G401 (cell line): ENCODE results near the gene GRAMD1B. TPM values are rescaled to one million over a fixed set of nuclear protein-coding genes. Genes with fewer than 3 reads are reported as not detected.
"Not testable (repeated sequence)": the region's sequence is repeated elsewhere in the genome, so short reads cannot be mapped to it uniquely, and the experiment has no call there.

ENCODE experiments used
- DNase-seq: peaks from one replicate; pipeline ENCODE4 v3.0.0-alpha.2; 2015; ENCODE audit warnings: low spot score
- in situ Hi-C: cut with HindIII; loops from 2 replicates; pipeline ENCODE4 v1.10.0; 2016; ENCODE audit warnings: low sequenced_read_pairs, mixed read lengths
- total RNA-seq: library from RNA; depleted of rRNA; stranded (reverse); fragments of >200 nt; shearing (Covaris generic); gene quantifications from 2 replicates; pipeline ENCODE4 v1.2.3, GENCODE V29; 2014

GRAMD1B gene
- total RNA-seq, 1 experiment from 2014 or later = 31.0 TPM

DNA sequence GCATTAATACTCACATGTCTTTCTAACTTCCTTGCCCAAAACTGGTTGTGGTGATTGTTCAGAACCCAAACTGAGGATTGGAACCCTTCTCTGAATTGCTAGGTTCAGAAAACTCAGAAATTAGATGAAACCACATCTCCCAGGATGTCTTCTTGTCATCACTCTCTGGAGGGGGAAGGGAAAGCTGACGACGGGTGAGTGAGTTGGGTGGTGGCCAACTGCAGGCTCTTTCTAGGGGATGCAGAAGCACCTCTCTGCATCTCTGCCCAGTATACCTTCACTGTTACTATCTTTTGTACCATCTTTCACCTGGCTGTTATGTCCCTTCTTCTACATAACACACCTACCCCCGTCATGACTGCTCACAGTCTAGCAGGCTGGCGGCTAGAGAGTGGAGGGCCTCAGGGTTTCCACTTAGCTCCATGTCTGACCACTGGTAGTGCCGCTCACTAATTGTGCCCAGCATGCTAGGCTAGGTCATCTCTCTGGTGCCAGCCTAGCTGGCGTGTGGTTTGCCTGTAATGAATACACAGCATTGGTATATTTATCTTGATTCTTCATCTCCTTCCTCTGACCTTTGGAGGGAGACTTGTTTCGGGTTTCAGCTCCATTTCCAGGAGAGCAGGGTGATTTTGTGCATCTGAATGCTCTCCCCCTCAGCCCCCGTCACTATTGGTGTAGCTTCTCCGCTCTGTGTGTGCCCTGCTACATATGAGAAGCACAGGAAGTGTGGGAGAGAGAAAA, 7.3 kb downstream of the GRAMD1B start:
- DNase-seq = no peak
- in situ Hi-C loops = no loop called here

DNA sequence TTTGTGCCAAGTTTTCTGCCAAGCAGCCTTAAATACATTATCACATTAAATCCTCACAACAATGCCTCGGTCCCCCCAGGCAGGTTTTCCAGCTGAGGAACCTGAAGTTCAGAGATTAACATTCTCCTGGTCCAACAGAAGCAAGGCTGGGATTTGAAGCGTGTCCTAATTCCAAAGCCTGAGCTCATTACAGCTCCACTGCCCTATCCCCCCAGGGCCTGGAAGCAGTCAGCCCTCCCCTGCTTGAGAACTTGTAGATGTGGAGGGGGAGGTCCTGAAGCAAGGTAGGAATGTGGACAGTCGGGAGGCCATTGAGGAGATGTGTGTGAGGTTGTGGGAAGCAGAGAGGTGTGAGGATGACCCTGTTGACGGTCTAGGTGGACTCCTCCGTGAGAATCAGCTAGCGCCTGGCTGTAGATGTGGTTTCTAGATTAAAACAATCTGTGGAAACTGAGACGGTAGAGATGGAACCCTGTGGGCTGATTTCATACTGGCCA, 8.1 kb downstream of the GRAMD1B start:
- in situ Hi-C loops = no loop called here
- no peak for DNase-seq

DNA sequence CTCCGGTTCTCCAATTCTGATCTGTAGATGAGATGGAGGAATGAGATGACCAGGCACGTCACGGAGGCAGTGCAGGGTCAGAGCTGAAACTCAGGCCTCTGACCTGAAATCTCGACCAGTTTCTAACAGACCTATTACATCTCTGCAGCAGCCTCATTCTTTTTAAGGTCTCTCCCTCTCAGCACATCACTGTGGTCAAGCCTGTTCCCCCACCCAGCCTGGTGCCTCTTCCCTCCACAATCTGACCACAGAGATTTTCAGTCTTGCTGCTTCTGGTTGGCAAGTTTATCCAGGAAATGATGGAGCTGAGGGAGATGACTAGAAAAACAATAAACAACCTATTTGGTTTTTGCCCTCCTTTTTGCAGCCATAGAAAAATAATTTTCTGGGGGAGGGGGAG, 9.5 kb downstream of the GRAMD1B start:
- in situ Hi-C loops = no loop called here
- no peak for DNase-seq

DNA sequence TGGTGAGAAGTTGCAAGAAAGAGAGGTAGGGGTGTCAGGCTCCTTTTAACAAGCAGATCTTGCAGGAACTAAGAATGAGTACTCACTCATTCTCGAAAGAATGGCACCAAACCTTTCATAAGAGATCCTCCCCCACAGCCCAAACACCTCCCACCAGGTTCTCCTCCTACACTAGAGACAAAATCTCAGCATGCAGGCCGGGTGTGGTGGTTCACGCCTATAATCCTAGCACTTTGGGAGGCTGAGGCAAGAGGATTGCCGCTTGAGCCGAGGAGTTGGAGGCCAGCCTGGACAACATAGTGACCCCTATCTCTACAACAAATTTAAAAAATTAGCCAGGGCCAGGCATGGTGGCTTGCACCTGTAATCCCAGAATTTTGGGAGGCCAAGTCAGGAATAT, 11.1 kb downstream of the GRAMD1B start:
- DNase-seq = no peak
- in situ Hi-C loops = no loop called here

DNA sequence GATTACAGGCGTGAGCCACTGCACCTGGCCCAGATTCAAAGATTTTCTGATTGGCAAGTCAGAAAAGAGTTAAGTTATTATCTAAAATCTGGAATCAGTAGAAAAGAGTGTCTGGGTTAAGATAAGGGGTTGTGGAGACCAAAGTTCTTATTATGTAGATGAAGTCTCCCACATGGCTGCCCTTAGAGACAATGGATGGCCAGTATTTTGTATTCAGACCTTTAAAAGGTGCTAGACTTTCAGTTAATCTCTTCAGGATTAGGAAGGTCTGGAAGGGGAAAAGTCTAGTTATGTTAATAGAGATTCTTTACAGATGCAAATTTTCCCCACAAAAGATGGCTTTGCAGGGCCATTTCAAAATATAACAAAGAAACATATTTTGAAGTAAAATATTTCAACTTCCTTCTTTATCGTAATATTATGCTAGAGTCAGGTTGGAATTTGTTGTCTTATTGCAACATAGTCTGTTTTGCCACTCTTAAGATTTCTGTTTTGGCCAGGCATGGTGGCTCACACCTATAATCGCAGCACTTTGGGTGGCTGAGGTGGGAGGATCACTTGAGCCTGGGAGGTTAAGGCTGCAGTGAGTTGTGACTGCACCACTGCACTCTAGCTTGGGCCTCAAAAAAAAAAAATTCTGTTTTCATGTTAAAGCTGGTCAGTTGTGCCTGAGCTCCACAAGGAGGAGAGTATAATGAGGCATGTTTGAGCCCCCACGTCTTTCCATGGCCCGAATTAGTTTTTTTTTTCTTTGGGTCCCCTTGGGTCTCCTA, 14.0 kb downstream of the GRAMD1B start:
- in situ Hi-C loops = no loop called here
- no peak for DNase-seq

DNA sequence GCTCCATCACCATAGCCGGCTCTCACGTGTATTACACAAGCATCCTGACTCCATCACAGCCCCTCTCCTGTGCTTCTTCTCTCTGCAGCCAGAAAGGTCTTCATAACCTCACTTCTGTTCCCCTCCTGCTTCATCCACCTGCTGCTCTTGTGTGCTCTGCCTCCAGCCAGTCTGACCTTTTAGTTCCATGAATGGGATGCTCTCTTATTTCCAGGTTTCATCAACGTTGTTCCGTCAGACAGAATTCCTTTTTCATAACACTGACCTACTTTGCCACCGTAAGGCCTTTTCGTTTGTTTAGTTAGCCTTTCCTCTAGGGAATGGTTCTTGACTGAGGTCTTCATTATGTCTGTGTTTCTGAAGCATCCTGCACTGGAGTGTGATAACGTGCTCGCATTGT, 18.8 kb downstream of the GRAMD1B start:
- in situ Hi-C loops = no loop called here
- DNase-seq = peak; percentile 70

DNA sequence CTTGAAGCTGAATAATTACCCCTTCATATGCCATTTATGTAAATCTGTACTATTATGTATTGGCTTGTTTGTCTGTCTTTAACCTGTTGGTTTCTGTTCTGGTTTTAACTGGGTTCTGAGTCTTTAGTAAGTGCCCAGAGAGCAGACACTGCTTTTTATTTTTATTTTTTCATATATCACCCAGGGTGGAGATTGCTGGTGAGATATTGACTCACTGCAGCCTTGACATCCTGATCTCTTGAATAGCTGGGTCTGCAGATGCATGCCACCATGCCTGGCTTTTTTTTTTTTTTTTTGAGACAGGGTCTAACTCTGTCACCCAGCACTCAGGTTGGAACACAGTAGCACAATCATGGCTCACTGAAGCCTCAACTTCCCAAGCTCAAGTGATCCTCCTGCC, 19.4 kb downstream of the GRAMD1B start:
- DNase-seq = no peak
- in situ Hi-C loops = no loop called here

DNA sequence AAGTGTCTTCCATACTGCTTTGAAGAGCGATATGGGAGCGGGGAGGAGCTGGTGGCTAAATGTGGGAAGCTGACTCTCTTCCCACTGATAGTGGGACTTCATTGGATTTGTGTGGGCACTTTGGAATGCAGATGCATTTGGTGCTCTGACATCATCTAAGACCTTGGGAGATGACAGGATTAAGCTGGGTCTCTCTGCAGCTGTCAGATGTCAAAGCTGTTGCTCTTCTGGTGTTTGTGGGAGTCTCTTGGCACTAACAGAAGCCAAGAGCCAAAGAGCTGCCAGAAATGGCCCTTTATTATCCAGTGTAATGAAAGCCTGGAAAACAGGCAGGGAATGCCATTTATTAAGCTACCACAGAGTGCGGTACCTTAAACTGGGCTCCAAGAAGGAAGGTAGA, 20.6 kb downstream of the GRAMD1B start:
- peak; percentile 62 for DNase-seq
- in situ Hi-C loops = no loop called here

DNA sequence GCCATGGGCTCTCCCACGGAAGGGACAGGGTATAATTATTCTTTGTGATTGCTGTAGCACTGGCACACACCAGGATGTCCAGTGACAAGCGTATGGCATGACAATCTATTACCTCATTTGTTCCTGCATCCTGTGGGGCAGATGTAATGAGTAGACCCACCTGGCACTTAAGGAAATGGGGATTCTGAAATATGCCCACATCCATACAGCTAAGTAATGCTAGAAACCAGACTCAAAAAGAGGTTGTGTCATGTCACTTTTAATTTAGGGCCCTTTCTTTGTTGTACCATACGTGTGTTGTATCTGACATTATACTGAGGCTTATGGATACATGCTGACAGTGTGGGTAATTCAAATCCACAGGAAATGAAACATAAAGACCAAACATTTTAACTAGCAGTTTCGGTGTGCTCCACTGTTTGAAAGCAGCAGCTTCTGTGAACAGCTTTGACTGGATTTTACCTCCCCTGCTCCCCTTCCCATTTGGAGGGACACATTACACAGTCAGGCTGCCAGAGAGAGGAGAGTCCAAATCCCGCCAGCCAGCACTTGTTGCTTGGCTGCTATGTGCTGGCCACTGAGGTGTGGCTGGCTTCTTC, 21.2 kb downstream of the GRAMD1B start:
- in situ Hi-C loops = no loop called here
- peak; percentile 66 for DNase-seq

DNA sequence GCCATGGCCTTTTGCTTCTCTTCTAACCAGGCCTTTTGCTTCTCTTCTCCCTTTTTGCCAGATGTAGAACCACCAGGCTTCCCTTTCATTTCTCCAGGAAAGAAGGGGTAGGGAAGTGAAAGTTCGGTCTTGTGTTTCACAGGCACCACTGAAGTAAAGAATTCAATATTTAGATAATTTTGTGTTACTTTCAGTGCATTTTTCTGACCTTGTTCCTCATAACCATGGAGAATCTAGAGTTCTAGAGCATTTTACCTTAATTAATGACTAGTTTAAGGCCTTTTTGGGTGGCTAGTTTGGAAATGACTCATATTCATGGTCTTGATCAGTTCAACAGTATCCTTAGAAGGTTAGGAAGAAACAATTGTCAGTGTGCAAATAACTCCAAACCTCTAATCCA, 22.7 kb downstream of the GRAMD1B start:
- DNase-seq = no peak
- in situ Hi-C loops = no loop called here

DNA sequence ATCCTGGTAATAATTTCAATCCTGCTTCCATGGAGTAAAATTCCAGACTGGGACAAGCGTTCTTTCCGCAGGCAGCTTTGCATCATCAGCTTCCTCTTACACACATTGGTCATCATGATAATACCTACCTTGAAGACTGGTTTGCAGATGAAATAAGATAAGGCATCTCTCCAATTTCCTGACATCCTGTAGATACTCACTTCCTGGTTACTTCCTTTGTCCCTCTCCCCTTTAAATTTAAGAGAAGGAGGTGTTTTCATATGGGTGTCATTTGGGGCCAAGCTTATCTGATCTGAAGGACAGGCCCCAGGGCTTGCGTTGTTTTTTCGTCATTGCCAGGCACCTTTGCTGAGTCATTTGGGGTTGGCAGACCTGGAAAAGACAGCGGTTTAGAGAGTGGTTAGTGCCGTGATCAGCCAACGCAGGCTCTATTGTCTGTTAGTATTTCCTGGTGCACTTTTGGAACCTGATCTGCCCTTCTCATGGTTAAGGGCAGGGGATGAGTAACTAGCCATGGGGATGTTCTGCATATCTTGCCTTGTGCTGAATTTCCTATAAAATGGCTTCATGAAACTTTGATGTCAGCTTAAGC, 24.1 kb downstream of the GRAMD1B start:
- in situ Hi-C loops = no loop called here
- DNase-seq = no peak

DNA sequence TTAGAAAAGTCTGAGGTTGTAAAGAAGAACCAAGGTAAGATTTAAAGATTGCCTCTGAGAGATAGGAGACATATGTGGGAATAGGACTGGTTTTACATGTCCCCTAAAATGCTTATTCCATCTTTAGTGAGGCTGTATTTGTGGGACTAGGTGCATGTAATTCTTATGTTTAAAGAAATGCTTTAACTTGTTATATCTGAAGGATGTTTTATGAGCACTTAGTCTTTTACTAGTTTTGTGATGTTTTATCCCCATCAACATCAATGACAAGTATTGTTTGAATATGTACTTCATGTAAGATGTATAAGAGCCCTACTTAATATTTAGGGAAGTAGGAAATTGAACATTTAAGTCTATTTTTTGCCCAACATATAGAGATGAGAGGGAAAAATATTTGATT, 24.7 kb downstream of the GRAMD1B start:
- in situ Hi-C loops = no loop called here
- no peak for DNase-seq

DNA sequence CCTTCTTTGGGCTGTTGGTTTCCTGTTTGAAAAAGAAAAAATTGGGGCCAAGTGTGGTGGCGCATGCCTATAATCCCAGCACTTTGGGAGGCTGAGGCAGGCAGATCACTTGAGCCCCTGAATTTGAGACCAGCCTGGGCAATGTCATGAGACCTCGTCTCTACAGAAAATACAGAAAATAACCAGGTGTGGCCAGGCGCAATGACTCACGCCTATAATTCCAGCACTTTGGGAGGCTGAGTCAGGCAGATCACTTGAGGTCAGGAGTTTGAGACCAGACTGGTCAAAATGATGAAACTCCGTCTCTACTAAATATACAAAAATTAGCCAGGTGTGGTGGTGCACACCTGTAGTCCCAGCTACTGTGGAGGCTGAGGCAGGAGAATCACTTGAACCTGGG, 26.4 kb downstream of the GRAMD1B start:
- DNase-seq, in situ Hi-C loops: not testable (repeated sequence)

DNA sequence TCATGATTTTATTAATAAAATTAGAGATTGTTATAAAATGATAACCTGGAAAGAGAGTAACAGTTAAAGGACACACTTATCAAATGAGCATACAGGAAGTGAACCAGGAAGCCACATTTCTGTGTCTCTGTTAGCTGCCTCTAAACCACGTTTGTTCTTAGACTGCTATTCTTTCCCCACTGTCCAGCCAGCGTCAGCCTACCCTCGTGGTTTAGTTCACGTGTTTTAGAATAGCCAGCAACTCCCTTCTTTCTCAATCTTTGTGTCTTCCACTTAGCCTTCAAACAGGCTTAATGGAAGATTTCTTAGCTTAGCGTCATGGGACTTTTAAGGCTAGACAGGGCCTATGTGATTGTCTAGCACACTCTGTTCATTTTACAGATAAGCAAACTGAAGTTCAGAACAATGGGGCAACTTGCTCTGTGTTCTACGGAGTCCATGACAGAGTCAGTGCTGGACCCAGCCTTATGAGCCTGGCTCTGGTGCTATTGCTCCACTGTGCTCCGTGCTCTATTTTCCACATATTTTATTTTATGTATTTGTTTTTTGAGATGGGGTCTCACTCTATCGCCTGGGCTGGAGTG, 27.2 kb downstream of the GRAMD1B start:
- DNase-seq = no peak
- in situ Hi-C loops = no loop called here

DNA sequence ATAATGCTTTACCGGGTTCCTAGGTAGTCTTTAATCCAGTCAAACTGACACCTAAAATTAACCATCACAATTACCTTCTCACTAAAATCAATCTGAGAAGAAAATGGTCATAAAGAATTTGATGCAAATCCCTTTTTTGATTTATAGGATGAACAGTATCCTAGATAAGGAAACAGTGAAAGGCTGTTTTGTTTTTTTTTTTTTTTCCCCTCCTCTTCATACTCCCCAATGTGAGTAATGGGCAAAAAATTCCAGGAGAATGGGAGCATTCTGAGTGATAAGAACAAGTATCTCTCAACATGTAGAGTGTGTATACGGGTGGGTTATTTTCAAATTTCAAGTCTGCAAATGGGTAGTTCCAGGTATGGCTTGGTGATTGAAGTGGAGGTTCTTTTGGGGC, 28.4 kb downstream of the GRAMD1B start:
- no peak for DNase-seq
- in situ Hi-C loops = no loop called here

DNA sequence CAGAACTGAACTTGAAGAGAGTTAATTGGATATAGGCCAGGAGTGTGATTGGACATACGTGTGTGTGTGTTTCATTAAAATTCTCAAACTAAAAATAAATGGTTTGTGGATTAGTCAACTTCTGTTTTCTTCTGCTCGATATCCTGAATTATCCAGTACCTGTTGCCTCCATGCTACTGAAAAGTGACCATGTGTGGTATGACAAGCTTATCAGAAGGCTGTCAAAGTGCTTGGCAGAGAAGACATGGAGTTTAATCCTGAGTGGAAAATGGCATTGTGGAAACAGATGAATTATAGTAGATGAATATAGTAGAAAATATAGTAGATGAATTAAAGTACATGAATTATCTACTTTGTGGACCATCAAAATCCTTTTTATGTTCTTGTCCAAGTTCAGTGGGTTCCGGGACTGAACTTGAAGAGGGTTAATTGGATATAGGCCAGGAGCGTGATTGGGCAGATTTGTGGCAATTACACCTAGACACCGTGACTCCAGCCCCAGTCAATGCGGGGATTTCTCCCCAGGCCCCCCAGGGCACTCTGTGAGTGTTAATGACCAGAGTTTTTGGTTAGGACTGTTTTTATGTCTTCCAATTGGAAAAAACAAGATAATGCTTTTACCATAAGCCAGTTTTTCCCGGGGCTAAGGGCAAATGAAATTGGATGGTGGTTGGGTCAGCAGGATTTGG, 30.1 kb downstream of the GRAMD1B start:
- in situ Hi-C loops = no loop called here
- DNase-seq = no peak

DNA sequence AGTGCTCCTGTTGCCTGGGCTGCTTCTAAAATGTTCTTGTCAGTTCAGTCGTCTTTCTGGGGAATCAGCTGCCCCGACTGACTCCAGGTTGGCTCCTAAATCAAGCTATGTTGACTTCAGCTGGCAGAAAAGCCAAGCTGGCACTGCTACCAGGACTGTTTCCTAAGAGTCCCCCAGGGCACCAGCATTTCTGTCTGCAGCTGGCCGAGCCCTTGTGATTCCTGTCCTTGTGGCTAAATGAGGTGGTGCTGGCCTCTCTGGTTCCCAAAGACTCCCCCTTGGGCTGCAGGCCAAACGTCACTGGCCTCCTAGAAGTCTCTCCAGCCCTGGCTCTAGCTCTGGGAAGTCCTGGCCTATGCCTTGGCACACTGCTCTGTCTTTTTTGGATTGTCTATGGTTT, 31.1 kb downstream of the GRAMD1B start:
- peak; percentile 51 for DNase-seq
- in situ Hi-C loops = no loop called here

DNA sequence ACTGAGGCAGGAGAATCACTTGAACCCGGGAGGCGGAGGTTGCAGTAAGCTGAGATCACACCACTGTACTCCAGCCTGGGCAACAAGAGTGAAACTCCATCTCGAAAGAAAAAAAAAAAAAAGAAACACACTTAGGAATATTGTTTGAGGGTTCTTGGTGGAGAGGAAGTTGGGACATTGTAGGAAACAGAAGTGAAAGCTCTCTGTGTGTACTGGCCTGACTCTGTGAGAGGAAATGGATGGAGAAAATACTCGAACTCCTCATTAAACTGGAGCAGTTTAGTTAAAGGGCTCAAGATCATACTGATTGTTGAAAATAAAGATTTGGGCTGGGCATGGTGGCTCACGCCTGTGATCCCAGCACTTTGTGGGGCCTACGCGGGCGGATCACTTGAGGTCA, 35.6 kb downstream of the GRAMD1B start:
- in situ Hi-C loops, DNase-seq: not testable (repeated sequence)

DNA sequence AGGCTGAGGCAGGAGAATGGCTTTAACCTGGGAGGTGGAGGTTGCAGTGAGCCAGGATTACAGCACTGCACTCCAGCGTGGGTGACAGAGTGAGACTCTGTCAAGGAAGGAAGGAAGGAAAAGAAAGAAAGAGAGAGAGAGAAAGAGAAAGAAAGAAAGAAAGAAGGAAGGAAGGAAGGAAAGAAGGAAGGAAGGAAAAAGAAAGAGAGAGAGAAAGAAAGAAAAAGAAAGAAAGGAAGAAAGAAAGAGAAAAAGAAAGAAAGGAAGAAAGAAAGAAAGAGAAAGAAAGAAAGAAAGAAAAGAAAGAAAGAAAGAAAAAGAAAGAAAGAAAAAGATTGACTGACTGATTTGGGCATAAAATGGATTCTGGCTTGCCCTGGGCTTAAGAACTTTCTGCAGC, 36.1 kb downstream of the GRAMD1B start:
- DNase-seq, in situ Hi-C loops: not testable (repeated sequence)
